ENCODE results near the gene PLET1.

DNA sequence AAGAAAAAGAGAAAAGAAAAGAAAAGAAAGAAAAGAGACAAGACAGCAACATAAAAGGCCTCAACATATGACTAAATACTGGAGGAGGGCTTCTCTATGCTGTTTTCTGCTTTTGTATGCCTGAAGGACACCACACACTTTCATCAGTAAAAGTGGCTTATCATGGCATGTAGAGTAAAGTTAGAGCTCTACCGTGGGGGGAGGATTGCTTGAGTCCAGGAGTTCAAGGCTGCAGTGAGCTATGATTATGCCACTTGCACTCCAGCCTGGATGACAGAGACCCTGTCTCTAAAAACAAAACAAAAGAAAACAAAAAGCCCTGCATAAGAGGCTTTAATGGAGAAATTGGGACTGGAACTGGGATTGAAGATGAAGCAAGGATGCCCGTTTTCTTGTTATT is 28.7 kb downstream of the PLET1 start:
- no peak for TF ChIP-seq SUZ12 (IDR thresholded peaks at IDR 0.05; ENCODE audit: extremely low read depth, insufficient read depth, insufficient read length)
- TF ChIP-seq YY1 (IDR thresholded peaks at IDR 0.05; ENCODE audit: insufficient read depth, insufficient read length): no peak
- TF ChIP-seq ZNF274 (IDR thresholded peaks at IDR 0.05; ENCODE audit: low read depth, low read length): no peak
